ENCODE measurements around the gene MDC1.

GRCh38 chr6:30678964-30679726 is 37.9 kb downstream of the MDC1 start:
- TF ChIP-seq POLR2A (IDR thresholded peaks at IDR 0.05; ENCODE audit: borderline replicate concordance, extremely low read depth, insufficient read depth, insufficient read length) (no peak), EZH2 (IDR thresholded peaks at IDR 0.05) (no peak), EZH2phosphoT487 (IDR thresholded peaks at IDR 0.05; ENCODE audit: borderline replicate concordance) (no peak), POLR2AphosphoS5 (IDR thresholded peaks at IDR 0.05; ENCODE audit: low read depth, low read length) (no peak), ELF1 (IDR thresholded peaks at IDR 0.05; ENCODE audit: borderline replicate concordance, low read depth) (no peak), CEBPB (IDR thresholded peaks at IDR 0.05; ENCODE audit: low read depth) (no peak), ZNF274 (IDR thresholded peaks at IDR 0.05; ENCODE audit: low read depth, low read length) (no peak), SRF (IDR thresholded peaks at IDR 0.05; ENCODE audit: low read depth) (no peak), YY1 (IDR thresholded peaks at IDR 0.05; ENCODE audit: extremely low read depth, insufficient replicate concordance, low read depth, low read length) (peak; percentile 61)
- TF ChIP-seq, protein P1, sequence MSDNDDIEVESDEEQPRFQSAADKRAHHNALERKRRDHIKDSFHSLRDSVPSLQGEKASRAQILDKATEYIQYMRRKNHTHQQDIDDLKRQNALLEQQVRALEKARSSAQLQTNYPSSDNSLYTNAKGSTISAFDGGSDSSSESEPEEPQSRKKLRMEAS (IDR thresholded peaks at IDR 0.05) = no peak
- TF ChIP-seq, protein P2, sequence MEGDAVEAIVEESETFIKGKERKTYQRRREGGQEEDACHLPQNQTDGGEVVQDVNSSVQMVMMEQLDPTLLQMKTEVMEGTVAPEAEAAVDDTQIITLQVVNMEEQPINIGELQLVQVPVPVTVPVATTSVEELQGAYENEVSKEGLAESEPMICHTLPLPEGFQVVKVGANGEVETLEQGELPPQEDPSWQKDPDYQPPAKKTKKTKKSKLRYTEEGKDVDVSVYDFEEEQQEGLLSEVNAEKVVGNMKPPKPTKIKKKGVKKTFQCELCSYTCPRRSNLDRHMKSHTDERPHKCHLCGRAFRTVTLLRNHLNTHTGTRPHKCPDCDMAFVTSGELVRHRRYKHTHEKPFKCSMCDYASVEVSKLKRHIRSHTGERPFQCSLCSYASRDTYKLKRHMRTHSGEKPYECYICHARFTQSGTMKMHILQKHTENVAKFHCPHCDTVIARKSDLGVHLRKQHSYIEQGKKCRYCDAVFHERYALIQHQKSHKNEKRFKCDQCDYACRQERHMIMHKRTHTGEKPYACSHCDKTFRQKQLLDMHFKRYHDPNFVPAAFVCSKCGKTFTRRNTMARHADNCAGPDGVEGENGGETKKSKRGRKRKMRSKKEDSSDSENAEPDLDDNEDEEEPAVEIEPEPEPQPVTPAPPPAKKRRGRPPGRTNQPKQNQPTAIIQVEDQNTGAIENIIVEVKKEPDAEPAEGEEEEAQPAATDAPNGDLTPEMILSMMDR (IDR thresholded peaks at IDR 0.05 in 2 of 3, conservative IDR thresholded peaks at IDR 0.05 in 1 of 3; ENCODE audit: borderline replicate concordance in 1 of 3, insufficient read depth in 1 of 3, low read depth in 2 of 3, low read length in 2 of 3) = peak in 2 of 3 experiments; percentile 96; a peak in 4 of 6 replicates
- TF ChIP-seq, protein P3, sequence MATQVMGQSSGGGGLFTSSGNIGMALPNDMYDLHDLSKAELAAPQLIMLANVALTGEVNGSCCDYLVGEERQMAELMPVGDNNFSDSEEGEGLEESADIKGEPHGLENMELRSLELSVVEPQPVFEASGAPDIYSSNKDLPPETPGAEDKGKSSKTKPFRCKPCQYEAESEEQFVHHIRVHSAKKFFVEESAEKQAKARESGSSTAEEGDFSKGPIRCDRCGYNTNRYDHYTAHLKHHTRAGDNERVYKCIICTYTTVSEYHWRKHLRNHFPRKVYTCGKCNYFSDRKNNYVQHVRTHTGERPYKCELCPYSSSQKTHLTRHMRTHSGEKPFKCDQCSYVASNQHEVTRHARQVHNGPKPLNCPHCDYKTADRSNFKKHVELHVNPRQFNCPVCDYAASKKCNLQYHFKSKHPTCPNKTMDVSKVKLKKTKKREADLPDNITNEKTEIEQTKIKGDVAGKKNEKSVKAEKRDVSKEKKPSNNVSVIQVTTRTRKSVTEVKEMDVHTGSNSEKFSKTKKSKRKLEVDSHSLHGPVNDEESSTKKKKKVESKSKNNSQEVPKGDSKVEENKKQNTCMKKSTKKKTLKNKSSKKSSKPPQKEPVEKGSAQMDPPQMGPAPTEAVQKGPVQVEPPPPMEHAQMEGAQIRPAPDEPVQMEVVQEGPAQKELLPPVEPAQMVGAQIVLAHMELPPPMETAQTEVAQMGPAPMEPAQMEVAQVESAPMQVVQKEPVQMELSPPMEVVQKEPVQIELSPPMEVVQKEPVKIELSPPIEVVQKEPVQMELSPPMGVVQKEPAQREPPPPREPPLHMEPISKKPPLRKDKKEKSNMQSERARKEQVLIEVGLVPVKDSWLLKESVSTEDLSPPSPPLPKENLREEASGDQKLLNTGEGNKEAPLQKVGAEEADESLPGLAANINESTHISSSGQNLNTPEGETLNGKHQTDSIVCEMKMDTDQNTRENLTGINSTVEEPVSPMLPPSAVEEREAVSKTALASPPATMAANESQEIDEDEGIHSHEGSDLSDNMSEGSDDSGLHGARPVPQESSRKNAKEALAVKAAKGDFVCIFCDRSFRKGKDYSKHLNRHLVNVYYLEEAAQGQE (IDR thresholded peaks at IDR 0.05; ENCODE audit: low read depth) = no peak
